CD1c-positive myeloid dendritic cell (primary cell): ENCODE results near the gene CUL7.
"Not testable (repeated sequence)": the region's sequence is repeated elsewhere in the genome, so short reads cannot be mapped to it uniquely, and the experiment has no call there.

Source experiments
- DNase-seq: peaks from one replicate; pipeline ENCODE4 v3.0.0-alpha.2; 2016; ENCODE audit errors: extremely low spot score

The CUL7 gene

GRCh38 chr6:43053545-43054205 is at the start of gene CUL7:
Gene CUL7 (minus strand): TSS chr6:43053851. CDS start chr6:43052788, 1,063 bp downstream.
- DNase-seq: peak; percentile 89

GRCh38 chr6:43101497-43101896 is 47.8 kb upstream of the CUL7 start:
- DNase-seq: no peak

- no peak for DNase-seq
Measured at GRCh38 chr6:43097502-43097901, 43.9 kb upstream of the CUL7 start.

- no peak for DNase-seq
Measured at GRCh38 chr6:43097098-43097489, 43.4 kb upstream of the CUL7 start.

- DNase-seq: no peak
Measured at GRCh38 chr6:43096451-43097097, 42.9 kb upstream of the CUL7 start.

GRCh38 chr6:43095939-43096338 is 42.3 kb upstream of the CUL7 start:
- no peak for DNase-seq

GRCh38 chr6:43093436-43094289 is 40.0 kb upstream of the CUL7 start:
- no peak for DNase-seq

- no peak for DNase-seq
Measured at GRCh38 chr6:43092635-43093034, 39.0 kb upstream of the CUL7 start.

GRCh38 chr6:43091436-43091991 is 37.9 kb upstream of the CUL7 start:
- DNase-seq: no peak

- no peak for DNase-seq
Measured at GRCh38 chr6:43091020-43091419, 37.4 kb upstream of the CUL7 start.

- no peak for DNase-seq
Measured at GRCh38 chr6:43090559-43090956, 36.9 kb upstream of the CUL7 start.

GRCh38 chr6:43089874-43090558 is 36.4 kb upstream of the CUL7 start:
- no peak for DNase-seq

- DNase-seq: no peak
Measured at GRCh38 chr6:43089467-43089866, 35.8 kb upstream of the CUL7 start.

- DNase-seq: no peak
Measured at GRCh38 chr6:43088654-43089056, 35.0 kb upstream of the CUL7 start.

GRCh38 chr6:43086022-43086658 is 32.5 kb upstream of the CUL7 start:
- DNase-seq: no peak

- DNase-seq: no peak
Measured at GRCh38 chr6:43082806-43083655, 29.4 kb upstream of the CUL7 start.

- DNase-seq: not testable (repeated sequence)
Measured at GRCh38 chr6:43081922-43082321, 28.3 kb upstream of the CUL7 start.

- no peak for DNase-seq
Measured at GRCh38 chr6:43081043-43081442, 27.4 kb upstream of the CUL7 start.

- DNase-seq: no peak
Measured at GRCh38 chr6:43078691-43079090, 25.0 kb upstream of the CUL7 start.

- DNase-seq: no peak
Measured at GRCh38 chr6:43077981-43078511, 24.4 kb upstream of the CUL7 start.
